SW480 (cell line): Measurements from ENCODE around the gene DPYD.

Source experiments
- DNase-seq: peaks from one replicate; pipeline ENCODE4 v3.0.0-alpha.2; 2016; ENCODE audit warnings: low spot score

DPYD gene

DNA sequence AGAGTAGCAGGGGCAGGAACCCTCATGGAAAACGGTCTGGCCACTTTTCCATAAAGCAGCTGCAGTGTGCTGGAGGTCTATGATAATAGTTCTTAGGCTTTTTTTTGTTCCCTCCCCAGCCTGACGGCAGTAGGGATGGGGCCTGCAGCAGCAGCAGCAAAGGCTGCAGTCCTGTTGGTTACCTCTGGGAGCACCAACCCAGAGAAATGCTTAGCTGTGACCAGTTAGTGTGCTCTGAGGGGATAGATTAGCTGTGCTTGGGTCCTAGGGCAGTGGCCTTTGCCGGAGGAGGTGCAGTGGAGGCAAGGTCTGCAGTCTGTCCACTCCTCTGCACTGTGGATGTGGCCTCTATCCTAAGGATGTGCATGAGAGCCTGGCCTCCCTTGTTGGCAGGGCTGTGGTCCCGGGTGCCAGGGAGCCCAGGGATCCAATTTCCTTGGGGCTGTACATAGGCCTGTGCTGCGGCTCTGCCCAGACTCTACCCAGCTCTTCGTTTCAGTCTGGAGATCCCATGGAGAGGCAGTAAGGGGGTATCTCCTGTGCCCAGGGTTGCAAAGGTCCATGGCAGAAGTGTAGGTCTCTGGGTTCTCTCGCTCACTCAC is 876.6 kb downstream of the DPYD start:
- no peak for DNase-seq

DNA sequence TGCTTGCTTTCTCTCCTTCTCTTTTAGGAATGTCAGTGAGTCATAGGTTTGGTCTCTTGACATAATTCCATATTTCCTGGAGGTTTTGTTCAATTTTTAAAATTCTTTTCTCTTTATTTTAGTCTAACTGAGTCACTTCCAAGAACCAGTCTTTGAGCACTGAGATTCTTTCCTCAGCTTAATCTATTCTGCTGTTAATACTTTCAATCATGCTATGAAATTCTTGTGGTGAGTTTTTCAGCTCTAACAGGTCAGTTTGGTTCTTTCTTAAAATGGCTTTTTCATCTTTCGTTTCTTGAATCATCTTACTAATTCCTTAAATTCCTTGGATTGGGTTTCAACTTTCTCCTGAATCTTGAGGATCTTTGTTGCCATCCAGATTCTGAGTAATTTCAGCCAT is 878.3 kb downstream of the DPYD start:
- no peak for DNase-seq

DNA sequence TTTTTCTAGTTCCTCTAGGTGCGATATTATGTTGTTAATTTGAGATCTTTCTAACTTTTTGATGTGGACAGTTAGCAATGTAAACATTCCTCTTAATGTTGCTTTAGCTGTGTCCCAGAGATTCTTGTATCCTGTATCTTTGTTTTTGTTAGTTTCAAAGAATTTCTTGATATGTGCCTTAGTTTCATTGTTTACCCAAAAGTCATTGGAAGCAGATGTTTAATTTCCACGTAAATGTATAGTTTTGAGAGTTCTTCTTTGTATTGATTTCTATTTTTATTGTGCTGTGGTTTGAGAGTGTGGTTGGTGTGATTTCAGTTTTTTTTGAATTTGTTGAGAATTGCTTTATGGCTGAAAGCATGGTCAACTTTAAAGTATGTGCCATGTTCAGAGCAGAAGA is 879.8 kb downstream of the DPYD start:
- DNase-seq: no peak

DNA sequence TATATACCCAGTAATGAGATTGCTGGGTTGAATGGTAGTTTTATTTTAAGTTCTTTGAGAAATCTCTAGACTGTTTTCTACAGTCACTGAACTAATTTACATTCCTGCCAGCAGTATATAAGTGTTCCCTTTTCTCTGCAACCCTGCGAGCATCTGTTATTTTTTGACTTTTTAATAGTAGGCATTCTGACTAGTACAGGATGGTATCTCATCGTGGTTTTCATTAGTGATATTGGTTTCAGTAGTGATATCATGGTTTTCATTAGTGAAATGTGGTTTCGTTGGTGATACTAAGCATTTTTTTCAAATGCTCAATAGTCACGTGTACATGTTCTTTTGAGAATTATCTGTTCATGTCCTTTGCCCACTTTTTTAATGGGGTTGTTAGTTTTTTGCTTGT is 882.4 kb downstream of the DPYD start:
- no peak for DNase-seq

DNA sequence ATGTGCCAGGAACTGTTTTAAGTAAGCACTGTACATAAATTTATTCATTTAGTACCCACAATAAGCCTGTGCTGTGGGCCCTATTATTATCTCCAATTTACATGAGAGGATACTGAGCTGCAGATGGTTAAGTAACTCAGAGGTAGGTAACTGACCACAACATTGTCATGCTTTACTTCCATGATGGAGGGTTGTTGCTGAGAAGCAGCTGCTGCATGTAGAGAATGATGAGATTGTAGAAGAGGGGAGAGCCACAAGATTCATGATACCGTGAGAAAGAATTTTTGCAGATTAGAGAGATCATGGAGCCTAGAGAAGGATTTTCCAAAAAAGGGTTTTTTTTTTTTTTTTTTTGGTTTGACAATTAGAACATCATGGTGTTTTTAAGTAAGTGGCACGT is 886.2 kb downstream of the DPYD start:
- DNase-seq: no peak

- no peak for DNase-seq
Measured at GRCh38 chr1:97033949-97034348, 886.9 kb downstream of the DPYD start.
